Skeletal muscle cell (primary cell): Measurements from ENCODE around the gene EYA2.

Experiments
- DNase-seq: peaks from one replicate; pipeline ENCODE4 v3.0.0-alpha.2; 2010; ENCODE audit warnings: low read depth
- H3K4me3 ChIP-seq: 2 replicates; pipeline ENCODE4 v1.5.1; 2011; ENCODE audit warnings: low read depth, mild to moderate bottlenecking, control low read depth, low read length, moderate library complexity

EYA2 gene

GRCh38 chr20:47024461-47024937 lies 129.9 kb downstream of the EYA2 start:
- no peak overlapping the region for H3K4me3 ChIP-seq
- DNase-seq = no peak

GRCh38 chr20:47027042-47027441 lies 132.4 kb downstream of the EYA2 start:
- no peak for DNase-seq

GRCh38 chr20:47027456-47027855 lies 132.8 kb downstream of the EYA2 start:
- no peak overlapping the region for H3K4me3 ChIP-seq
- DNase-seq = no peak

More at GRCh38 chr20:47027042-47027441, 132.4 kb downstream of the EYA2 start:
- no peak overlapping the region for H3K4me3 ChIP-seq

GRCh38 chr20:47028487-47028886 lies 133.8 kb downstream of the EYA2 start:
- no peak overlapping the region for H3K4me3 ChIP-seq
- no peak for DNase-seq

- no peak for DNase-seq
- no peak overlapping the region for H3K4me3 ChIP-seq
Measured at GRCh38 chr20:47029845-47030244, 135.2 kb downstream of the EYA2 start.

- DNase-seq = no peak
Measured at GRCh38 chr20:47030271-47030810, 135.7 kb downstream of the EYA2 start.

GRCh38 chr20:47031004-47031403 lies 136.4 kb downstream of the EYA2 start:
- no peak for DNase-seq
- no peak overlapping the region for H3K4me3 ChIP-seq

More at GRCh38 chr20:47030271-47030810, 135.7 kb downstream of the EYA2 start:
- H3K4me3 ChIP-seq = no peak overlapping the region

GRCh38 chr20:47031821-47032220 lies 137.2 kb downstream of the EYA2 start:
- H3K4me3 ChIP-seq = no peak overlapping the region
- DNase-seq = no peak

GRCh38 chr20:47032933-47033578 lies 138.4 kb downstream of the EYA2 start:
- H3K4me3 ChIP-seq = no peak overlapping the region
- DNase-seq = no peak

GRCh38 chr20:47033665-47034064 lies 139.0 kb downstream of the EYA2 start:
- no peak for DNase-seq
- no peak overlapping the region for H3K4me3 ChIP-seq

GRCh38 chr20:47035026-47035590 lies 140.5 kb downstream of the EYA2 start:
- no peak for DNase-seq
- no peak overlapping the region for H3K4me3 ChIP-seq

GRCh38 chr20:47036091-47036870 lies 141.6 kb downstream of the EYA2 start:
- no peak overlapping the region for H3K4me3 ChIP-seq
- no peak for DNase-seq

- H3K4me3 ChIP-seq = no peak overlapping the region
- DNase-seq = no peak
Measured at GRCh38 chr20:47038566-47039560, 144.2 kb downstream of the EYA2 start.

GRCh38 chr20:47040506-47041125 lies 146.0 kb downstream of the EYA2 start:
- H3K4me3 ChIP-seq = no peak overlapping the region
- no peak for DNase-seq

- DNase-seq = no peak
- H3K4me3 ChIP-seq = no peak overlapping the region
Measured at GRCh38 chr20:47041396-47041899, 146.8 kb downstream of the EYA2 start.

- no peak for DNase-seq
- H3K4me3 ChIP-seq = no peak overlapping the region
Measured at GRCh38 chr20:47042464-47042863, 147.8 kb downstream of the EYA2 start.

GRCh38 chr20:47043086-47043485 lies 148.4 kb downstream of the EYA2 start:
- H3K4me3 ChIP-seq = no peak overlapping the region

GRCh38 chr20:47044938-47045337 lies 150.3 kb downstream of the EYA2 start:
- DNase-seq = no peak

More at GRCh38 chr20:47043086-47043485, 148.4 kb downstream of the EYA2 start:
- DNase-seq = no peak

More at GRCh38 chr20:47044938-47045337, 150.3 kb downstream of the EYA2 start:
- no peak overlapping the region for H3K4me3 ChIP-seq
